Measurements from ENCODE around the gene PHF12.
"Not testable (repeated sequence)": the region's sequence is repeated elsewhere in the genome, so short reads cannot be mapped to it uniquely, and the experiment has no call there.

The PHF12 gene

GRCh38 chr17:28882154-28882895, 69.0 kb downstream of the PHF12 start:
- no peak for DNase-seq

GRCh38 chr17:28881533-28882056, 69.7 kb downstream of the PHF12 start:
- DNase-seq: no peak

DNA sequence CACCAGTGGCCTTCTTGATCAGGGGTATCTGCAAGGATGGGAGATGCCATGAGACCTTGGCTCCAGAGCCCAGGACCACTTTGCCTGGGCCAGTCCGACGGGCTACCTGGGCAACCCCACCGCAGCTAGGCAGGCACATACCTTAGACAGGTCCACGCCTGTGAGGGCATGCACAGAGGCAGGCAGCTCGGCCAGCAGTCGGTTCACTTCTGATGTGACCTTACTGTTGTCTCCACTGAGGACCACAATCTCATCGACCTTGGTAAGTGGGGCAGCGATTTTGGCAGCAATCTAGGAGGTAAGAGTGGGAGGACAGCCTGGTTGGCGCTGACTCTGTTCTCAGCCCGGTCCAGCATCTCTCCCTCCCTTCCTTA, 70.8 kb downstream of the PHF12 start:
- no peak for DNase-seq

DNA sequence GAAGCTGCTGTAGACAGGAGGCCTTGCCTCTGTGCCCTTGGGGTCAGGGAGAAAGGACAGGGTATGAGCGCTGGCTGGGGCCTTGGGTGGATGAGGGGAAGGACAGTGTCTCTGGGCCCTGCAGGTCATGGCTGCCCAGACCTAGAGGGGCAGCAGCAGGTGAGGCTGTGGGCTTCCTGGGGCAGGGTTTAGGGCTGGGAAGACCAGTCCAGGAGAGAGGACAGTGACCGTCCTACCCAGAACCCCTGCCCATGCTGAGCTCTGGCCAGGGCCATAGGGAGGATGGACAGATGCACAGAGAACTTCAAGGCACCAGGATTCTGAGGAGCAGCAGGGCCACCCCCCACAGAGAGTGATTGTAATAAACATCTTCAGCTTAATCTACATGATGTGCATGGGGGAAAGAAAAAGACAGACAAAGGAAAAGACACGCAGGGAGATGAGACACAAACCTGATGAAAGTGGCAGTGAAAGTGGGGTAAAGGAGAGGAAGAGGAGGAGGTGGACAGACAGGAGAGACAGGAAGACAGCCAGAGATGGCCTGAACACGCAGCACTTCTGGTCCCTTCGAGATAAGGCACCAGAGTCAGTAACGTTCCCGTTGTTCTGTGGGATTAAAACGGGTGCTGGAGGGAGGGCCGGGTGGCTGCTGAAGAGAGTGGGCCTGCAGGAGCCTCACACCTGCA, 71.3 kb downstream of the PHF12 start:
- no peak for DNase-seq

GRCh38 chr17:28878981-28879380, 72.3 kb downstream of the PHF12 start:
- no peak for DNase-seq

- DNase-seq: no peak
Observed at GRCh38 chr17:28878158-28878910, 73.0 kb downstream of the PHF12 start.

GRCh38 chr17:28877150-28877711, 74.1 kb downstream of the PHF12 start:
- DNase-seq: not testable (repeated sequence)

GRCh38 chr17:28875848-28876550, 75.3 kb downstream of the PHF12 start:
- DNase-seq: no peak

DNA sequence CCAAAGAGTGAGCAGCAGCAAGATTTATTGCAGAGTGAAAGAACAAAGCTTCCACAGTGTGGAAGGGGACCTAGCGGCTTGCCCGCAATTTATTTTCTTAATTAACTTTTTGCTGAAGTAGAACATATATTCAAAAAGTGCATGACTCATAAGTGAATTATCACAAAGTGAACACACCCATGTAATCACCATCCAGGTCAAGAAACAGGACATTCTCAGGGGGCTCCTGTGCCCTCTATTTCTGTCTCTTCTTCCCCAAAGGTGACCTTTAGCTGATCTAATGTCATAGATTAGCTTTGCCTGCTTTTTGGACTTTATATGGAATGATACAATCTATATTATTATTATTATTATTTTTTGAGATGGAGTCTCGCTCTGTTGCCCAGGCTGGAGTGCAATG, 76.6 kb downstream of the PHF12 start:
- DNase-seq: no peak

DNA sequence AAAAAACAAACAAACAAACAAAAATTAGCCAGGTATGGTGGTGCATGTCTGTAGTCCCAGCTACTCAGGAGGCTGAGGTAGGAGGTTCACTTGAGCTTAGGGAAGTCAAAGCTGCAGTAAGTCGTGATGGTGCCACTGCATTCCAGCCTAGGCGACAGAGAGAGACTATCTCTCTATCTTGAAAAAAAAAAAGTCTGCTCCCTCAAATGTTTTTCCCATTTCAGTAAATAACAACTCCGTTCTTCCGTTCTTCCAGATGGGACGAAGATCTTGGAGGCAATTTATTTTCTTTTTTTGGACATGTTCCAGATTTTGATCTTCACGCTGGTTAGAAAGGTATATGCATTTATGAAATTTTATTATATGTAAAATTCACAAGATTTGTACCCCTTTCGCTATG, 77.5 kb downstream of the PHF12 start:
- DNase-seq: no peak

DNA sequence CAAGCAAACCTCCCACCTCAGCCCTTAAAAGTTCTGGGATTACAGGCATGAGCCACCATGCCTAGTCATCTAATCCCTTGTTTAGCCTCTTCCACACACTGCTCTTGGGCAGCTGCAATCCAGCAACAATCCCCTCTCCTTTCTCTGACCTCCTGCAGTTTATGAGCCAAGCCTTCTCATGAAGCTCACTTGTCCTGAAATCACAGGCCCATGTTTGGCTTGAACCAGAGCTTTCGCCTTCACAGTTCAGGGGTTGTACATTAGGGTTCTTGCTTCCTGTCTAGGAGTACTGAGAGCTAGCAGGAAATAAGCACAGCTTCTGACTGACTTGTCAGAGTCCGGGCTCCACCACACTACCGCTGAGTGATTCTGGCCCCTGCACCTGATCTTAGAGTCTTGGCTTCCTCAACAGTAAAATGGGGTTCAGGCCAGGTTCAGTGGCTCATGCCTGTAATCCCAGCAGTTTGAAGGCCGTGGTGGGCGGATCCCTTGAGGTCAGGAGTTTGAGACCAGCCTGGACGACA, 80.2 kb downstream of the PHF12 start:
- DNase-seq: no peak

GRCh38 chr17:28867276-28867675, 84.0 kb downstream of the PHF12 start:
- DNase-seq: no peak

DNA sequence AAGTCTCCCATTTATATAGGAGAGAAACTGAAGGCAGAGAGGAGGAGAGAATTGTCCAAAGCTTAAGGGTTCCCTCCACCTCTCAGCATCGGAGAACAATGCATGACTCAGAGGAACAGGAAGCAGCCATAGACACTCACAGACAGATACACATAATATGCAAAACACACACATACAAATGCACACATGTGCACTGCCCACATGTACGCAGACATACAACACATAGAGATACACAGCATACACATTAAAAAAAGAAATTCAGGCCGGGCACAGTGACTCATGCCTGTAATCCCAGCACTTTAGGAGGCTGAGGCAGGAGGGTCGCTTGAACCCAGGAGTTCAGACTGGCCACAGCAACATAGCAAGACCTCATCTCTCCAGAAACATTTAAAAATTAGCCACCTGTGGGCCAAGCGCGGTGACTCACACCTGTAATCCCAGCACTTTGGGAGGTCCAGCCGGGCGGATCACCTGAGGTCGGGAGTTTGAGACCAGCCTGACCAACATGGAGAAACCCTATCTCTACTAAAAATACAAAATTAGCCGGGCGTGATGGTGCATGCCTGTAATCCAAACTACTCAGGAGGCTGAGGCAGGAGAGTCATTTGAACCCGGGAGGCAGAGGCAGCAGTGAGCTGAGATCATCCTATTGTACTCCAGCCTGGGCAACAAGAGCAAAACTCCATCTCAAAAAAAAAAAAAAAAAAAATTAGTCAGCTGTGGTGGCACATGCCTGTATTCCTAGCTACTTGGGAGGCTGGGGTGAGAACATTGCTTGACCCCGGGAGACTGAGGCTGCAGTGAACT, 85.2 kb downstream of the PHF12 start:
- no peak for DNase-seq

DNA sequence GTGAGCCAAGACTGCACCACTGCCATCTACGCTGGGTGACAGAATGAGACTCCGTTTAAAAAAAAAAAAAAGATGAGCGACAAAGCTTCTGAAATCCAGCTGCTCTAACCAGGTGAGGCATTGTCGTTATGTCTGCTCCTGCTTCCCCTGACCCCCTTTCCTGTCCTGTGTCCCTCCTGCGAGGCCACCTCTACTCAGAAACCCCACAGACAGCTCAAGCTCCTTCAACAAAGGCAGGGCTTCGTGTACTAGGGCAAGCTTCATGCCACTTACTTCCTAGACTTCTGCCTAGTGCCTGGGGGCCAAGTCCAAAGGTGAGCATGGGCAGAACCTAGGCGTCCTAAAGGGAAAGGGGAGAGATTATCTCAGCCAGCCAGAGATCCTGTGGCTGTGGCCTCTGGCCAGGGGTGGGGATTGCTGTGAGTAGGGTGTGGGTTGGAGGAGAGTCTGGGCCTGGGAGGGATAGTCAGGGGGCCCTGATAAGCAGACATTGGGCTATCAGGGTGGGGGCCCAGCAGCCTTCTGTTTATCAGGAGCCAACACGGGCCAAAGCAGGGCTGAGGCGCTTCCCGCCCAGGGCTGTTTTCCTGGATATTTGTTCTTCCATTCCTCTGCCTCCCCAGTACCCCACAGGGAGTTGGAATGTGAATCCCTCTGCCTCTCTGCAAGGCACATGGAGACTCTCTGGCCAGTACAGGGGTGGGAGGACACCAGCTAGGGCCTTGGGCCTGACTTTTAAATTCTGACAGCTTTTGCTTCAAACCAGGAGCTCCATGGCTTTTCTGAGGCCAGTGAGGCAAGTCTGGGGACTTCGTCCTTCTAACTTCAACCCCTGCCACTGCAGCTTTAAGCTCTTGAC, 86.1 kb downstream of the PHF12 start:
- DNase-seq: no peak

DNA sequence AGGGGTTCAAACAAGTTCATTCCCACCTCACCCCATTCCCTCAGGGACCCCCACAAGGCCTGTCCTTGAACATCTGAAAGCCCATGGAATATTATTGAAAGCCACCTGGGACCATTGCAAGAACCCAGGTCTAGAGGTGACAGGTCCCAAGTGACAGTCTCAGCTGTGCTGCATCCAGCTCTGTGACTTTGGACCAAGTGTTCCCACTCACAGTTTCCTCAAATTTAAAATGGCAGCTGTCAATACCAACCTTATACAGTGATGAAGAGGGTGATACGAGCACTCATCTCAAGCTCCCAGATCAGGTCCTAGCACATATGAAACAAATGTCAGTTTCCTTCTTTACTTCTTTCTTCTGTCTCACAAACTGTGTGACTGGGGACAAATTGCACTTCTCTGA, 87.4 kb downstream of the PHF12 start:
- DNase-seq: no peak

GRCh38 chr17:28862561-28862960, 88.8 kb downstream of the PHF12 start:
- no peak for DNase-seq

DNA sequence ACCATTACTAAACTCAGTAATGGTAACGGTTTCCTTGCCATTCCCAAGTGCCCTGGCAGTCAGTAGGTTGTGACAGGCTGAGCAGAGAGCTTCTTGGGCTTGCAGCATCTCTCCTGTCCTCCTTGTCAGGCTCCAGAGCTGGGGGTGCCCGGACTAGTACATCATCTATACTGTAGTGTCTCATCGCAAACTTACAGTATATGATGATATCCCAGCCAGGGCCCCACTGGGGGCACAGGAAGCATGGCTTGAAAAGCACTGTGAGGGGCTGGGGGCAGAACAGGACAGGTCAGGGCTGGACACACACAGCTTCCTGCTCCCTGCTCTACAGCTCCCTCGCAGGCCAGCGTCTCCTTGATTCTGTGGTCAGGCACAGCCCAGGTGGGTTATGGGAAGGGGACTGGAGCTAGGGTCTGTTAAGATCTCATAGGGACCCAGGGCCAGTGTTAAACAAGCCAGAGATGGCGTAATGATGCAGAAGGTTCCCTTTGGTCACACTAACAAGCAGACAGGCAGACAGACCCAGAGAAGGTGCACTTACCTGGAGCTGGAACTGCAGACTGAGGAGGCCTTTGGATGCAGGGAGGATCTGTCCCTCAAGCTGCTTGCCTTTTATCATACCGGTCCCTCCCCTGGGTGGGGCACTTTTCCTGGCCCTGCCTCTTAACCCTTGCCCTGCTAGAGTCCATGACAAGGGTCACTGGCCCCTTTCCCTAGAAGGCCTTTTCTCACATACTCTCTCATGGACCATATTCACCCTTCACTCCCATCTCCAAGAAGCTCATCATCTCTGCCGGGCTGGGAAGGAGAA, 89.7 kb downstream of the PHF12 start:
- no peak for DNase-seq

DNA sequence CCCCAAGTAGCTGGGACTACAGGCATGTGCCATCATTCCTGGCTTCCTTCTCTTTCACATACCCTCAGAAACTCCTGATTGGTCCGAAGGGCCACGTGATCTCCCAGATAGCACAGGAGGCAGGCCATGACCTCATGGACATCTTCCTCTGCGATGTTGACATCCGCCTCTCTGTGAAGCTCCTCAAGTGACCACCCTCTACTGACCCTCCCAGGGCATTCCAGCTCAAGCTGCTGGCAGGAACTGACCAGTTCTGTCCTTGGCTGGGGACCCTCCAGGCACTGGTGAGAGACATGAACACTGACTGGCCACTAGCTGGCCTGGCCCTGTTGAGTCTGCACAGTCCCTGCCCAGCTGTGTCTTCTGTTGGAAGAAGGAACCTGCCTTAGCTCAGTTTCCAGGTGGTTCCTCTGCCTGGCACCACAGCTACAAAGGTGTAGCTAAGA, 90.9 kb downstream of the PHF12 start:
- no peak for DNase-seq

DNA sequence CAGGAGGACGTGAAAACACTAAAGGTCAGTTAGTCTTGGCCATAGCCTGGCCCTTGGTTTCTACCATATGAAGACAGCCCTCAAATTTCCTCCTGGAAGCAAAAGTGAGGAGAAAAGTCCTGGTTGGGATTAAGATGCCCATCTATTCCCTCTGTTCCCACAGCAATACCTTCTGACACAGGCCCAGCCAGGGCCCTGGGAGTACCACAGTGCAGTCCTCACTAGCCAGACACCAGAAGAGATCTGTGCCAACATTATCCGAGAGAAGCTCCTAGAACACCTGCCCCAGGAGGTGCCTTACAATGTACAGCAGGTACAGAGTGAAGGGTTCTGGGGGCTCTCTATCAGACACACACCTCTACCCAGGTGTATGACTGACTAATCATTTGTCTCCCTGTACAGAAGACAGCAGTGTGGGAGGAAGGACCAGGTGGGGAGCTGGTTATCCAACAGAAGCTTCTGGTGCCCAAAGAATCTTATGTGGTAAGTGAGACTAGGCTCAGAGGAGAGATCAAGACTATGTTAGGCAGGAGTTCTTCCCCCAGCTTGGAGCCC, 92.4 kb downstream of the PHF12 start:
- no peak for DNase-seq

Data from C1 segment of cervical spinal cord (tissue), 14 donors.